ENCODE data around the gene TLL2.
A peak's percentile ranks its signal among the peaks of the same experiment; 100 is the strongest.

The TLL2 gene

DNA sequence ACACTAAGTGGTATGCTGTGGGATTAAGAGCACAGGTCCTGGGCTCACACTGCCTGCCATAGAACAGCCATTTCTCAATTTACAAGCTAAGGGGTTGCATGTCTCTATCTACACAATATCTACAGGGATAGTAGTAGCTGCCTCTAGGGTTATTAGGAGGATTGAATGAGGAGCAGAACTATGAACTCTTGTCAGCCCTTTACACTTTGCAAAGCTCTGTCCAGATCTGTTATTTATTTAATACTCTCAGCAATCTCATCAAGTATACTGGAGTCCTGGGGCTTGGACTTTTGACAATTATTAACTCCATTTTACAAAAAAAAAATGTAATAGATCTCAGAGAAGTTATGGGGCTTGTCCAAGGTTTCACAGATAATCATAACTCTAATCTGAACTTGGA lies 161.7 kb downstream of the TLL2 start:
- intact Hi-C loops (cut with DNase I): no loop called here
- no peak for DNase-seq

DNA sequence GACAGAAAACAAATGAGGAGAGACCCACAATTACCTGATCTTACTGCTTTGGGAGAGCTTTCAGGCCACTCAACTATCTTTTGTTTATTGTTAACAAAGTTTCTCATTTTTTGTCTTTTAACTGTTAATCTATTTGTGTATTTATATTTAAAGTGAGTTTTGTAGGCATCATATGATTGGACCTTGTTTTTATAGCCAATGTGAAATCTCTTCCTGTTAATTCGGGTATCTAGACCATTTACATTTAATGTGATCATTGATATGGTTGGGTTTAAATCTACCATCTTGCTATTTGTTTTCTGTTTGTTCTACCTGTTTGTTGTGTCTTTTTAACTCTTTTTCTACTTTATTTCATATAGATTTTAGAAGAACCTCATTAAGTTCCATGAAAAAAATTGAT lies 167.4 kb downstream of the TLL2 start:
- intact Hi-C loops (cut with DNase I): no loop called here
- no peak for DNase-seq

DNA sequence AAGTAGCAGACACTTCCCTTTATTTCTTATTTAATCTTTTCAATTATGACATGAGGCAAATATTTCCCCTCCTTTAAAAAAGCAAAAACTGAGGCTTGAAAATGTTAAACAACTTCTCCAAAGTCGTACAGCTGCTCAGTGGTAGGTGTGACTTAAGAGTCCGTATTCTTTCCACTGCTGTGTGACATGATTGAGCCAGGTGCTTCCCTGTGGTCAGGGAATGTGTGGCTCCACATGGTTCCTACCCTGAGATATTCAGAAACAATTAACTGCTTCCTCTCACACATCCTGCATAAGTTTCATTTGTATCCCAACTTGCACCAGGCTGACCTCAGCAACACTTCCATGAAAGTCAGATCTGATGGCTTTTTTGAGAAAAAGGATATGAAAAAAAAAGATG lies 168.5 kb downstream of the TLL2 start:
- intact Hi-C loops (cut with DNase I): no loop called here
- no peak for DNase-seq

DNA sequence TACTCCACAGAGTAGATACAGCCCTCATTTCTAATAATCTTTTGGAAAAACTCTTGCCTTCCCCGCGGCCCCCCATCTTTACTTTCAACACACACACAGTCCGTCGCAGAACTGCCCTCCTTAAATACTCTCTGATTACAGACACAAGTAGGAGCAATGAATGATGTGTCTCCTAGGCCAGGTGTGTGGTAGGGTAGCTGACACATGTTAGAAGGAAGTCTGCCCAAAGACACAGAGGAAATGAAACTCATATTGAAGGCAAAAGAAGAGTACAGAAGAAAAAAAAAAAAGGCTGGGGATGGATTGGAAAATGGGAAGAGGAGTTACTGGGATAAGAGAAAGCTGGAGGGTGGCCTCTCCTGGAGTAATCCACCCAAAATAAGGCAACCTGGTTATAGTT lies 169.5 kb downstream of the TLL2 start:
- no peak for DNase-seq

DNA sequence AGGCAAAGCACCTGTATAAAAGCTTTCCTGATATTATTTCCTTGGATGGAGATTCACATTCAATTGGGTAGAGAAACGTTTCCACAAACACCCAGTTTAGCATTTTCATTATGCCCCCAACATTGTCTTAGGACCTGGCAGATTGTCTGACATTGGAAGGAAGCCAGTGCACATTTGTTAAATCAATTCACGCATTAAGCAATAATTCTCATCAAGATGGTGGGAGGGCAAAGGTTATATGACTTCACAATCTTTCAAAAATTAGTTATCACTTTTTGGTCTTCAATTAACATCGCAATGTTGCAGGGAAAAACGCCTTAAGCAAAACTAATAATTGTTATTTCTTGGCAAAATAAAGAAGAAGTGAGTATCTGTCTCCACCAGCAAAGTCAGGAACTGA lies 171.3 kb downstream of the TLL2 start:
- intact Hi-C loops (cut with DNase I): no loop called here
- DNase-seq: no peak

More for the DNA sequence above, 169.5 kb downstream of the TLL2 start:
- intact Hi-C loops (cut with DNase I): no loop called here

DNA sequence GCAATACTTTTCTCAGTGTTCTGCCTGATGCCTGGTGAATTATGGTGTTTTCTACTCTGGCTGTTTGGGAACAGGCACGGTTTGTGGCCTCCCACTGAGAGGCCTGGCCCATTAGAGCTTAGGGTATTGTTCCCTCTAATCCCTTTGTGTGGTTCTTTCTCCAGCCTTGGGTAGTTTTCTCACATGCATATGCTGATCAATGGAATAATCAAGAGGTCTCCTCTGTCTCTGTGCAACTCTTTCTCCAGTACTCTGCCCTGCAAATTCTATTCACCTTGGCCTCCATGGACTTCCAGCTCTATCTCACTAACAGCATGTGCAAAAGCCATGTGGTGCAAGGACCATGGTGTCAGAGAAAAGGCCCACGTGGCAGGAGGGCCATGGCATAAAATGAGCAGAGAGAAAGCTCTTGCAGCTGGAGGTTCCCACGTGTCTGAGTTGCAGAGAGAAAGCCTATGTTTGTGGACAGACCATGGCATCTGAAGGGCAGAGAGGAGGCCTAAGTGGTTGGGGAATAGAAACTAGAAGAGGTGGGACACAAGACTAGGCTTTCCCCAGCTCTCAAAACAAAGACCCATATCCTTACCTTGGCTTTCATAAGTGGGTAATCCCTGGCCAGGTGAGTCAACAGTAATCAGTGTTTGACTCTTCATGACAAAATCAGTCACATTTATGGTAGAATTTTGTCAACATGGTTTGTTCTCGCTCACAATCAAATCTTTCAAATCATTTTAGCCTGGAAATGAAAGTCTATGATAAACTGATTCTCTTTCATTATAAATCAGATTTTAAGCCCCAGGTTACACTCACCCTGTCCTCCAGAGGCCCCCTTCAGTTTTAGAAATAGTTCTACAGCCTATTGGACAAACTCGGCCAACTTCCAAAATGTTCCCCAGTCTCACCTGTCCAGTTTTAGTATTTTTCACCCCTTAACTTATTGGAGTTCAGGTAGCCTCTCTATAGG lies 172.2 kb downstream of the TLL2 start:
- DNase-seq: no peak

DNA sequence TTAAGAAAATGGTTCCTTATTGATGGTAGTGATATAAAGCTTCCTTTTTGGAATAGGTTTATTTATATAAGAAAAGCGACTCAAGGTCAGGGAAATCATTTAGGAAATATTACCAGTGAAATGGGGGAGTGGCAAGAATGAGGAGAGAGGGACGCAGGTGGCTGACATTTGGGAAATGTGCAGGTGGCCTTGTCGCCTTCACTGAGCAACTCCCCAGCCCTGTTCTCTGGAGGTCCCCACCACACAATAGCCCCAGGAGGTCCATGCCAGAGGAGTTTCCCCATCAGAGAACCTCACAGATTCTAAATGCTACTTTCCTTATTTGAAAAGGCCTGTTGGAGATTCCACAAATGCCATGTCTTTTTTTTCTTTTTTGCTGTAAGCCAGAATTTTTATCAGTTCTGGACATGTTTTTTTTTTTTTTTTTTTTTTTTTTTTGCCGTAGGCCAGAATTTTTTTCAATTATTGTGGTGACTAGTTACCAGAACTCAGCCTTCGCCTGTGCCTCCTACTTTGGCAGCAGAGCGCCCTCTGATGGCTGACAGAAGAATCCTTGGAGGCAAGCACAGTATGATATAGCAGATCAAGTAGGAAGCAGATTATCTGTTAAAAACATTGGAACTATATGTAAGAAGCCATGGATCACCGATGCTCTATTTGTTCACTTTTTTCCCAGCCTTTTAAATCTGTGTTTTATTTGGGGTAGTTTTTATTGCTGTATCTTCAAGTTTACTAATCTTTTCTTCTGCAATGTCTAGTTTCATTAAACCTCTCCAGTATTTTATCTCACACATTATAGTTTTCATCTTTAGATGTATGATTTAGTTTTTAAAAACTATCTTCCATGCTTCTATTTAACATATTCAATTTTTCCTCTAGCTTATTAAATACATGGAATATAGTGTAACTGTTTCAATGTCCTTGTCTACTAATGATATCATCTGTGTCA lies 173.5 kb downstream of the TLL2 start:
- peak; percentile 40 to 90 (median 75) for DNase-seq
- intact Hi-C loops (cut with DNase I): no loop called here

More for the DNA sequence above, 172.2 kb downstream of the TLL2 start:
- intact Hi-C loops (cut with DNase I): no loop called here

DNA sequence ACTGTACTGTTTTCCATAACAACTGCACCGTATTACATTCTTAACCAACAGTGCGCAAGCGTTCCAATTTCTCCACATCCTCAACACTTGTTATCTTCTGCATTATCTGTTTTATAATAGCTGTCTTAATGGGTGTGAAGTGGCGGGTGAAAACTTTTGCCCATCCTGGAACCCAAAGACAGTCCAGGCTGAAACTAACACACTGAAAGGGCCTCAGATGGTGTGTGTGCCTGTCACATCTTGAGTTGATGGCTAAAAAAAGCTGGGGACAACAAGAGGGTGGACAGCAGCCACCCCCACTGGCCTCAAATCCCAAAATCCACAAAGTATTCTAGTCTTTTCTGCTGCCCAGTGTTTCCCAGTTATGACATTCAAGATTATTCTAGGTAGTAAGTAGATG lies 174.3 kb downstream of the TLL2 start:
- intact Hi-C loops (cut with DNase I): no loop called here
- no peak for DNase-seq

DNA sequence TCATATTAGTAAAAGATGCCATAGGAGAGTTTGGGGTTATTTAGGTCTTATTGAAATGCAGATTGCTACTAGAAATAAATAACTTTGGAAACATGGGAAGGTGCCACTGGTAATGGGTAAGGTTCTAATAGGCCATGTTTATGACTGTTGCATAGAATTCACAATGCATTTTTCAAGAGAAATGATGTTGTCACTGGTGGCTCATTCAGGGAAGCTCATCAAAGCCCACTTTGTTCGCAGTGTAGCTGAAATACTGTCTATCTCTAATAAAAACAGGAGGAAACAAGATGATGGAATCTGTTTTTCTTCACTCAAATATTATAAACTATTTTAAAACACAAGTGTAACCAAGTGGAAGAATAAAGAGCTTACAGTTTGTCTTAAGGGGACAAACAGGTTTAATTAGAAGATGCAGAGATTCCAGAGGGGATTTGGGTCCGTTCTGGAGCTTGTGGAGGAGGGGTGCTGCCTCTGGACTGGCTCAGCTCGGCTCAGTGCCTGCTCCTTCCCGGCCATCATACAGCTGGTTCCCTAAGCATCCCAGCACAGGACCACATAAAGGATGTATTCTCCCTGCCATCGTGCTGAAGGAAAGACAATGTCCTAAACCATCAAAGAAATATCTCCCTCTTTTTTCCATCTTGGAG lies 175.3 kb downstream of the TLL2 start:
- DNase-seq: peak in 34 of 42 donors; percentile 4 to 84 (median 50)
- intact Hi-C loops (cut with DNase I): no loop called here

DNA sequence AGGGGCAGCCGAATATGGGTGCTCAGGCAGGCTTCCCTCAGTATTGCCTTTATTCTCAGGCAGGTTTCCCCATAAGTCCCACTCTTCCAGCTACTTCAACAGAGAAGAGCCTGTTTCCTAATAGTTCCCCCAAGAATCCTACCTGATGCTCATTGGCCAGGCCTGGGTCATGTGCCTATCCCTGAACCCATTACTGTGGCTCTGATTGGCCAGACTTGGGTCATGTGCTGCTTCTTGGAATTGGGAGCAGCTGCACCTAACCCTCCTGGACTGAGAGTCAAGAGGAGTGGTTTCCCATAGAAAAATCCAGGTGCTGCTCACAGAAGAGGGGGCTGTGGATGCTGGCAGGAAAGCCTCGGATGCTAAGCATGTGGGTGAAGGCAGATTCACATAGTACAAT lies 176.6 kb downstream of the TLL2 start:
- DNase-seq: no peak
- intact Hi-C loops (cut with DNase I): no loop called here

DNA sequence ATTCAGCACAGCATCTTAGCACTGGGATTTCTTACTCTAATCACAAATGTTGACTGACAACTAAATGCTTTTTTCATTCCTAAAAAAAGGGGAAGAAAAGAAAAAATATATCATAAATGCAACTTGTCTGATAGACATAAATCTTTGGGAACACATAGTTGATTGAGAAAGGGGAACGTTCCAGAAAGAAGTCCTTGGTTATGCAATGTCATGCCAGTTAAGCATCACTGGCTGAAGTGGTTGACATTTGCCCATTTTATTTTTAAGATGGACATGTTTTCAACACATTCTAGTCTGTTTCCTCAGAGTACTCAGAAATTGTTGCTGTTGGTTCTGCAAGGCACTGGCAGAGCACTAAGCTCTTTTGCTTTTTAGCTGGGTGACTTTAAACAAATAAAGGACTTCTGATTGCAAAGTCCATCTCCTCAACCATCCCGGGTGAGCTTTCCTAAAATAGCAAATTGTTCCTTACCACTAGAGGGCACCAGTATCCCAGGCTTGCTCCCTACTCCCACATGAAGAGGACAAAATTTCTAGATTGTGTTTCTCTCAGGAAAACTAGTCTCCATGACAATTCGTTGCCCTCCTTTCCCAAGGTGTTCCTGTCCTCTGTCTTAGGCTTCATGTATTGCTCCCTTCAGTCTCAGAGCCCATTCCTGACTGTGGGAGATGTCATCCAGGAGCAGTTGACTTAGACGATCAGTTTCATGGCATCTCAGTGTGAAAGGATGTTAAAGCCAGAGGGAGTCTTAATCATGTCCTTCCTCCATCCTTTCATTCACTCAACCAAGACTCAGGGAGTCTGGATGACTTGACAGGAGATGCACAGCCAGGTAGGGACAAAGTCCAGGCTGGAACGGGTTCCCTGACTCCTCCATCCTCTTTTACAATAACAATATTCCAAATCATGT lies 178.9 kb downstream of the TLL2 start:
- intact Hi-C loops (cut with DNase I): no loop called here
- DNase-seq: peak in 26 of 42 donors; percentile 15 to 80 (median 52)

DNA sequence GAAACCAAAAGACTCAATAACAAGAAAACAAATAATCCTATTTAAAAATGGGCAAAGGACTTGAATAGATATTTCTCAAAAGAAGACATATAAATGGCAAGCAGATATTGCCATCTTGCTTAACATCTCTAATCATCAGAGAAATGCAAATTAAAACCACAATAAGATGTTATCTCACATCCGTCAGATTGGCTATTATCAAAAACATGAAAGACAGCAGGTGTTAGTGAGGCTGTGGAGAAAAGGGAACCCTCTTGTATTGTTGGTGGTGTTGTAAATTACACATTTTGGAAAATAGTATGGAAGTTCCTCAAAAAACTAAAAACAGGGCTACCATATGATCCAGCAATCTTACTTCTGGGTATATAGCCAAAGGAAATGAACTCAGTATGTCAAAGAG lies 180.6 kb downstream of the TLL2 start:
- intact Hi-C loops (cut with DNase I): no loop called here
- DNase-seq: no peak

DNA sequence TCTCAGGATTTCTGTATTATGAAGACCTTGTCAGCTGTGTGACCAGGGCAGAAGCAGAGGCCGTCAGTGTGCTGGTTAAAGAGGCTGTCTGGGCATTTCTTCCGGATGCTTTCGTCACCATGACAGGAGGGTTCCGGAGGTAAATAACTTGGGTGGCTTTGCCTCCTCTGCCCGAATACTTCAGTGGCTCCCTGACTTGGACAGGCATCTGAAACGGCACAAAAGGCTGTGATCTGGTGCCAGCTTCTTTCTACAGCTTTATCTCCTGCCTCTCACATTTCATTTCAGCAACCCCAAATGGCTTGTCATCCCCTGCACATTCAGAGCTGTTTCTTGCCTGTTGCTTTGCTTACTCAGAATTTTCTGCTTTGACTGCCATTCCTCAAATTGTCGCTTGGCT lies 186.3 kb downstream of the TLL2 start:
- intact Hi-C loops (cut with DNase I): no loop called here
- no peak for DNase-seq

DNA sequence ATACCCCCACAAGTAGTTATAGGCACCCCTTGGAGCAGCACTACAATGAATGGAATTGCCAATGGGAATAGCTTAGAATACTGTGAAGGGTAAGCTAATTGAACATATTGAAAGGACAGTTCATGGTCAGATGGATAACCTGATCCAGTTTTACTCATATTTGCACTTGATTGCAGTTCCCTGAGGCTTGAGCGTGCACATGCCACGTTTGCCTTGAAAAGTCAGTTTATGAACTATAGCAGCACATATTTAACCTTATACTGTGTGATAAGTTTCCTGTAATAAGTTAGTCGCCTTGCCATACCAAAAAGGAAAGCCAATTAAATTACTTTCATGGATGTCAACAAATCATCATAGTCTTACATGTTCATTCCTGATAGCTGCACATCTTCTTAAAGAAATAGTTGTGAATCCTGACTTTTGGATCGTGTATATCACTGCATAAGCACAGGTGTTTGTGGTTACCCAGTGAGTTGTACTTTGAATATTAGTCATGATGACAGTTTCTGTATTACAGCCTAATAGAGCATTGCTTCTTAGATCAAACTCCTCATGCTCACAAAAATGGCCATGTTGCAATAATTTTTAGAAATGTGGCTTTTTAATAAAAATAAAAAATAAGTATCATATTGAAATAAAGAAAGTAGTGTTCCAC lies 187.9 kb downstream of the TLL2 start:
- intact Hi-C loops (cut with DNase I): no loop called here
- no peak for DNase-seq

DNA sequence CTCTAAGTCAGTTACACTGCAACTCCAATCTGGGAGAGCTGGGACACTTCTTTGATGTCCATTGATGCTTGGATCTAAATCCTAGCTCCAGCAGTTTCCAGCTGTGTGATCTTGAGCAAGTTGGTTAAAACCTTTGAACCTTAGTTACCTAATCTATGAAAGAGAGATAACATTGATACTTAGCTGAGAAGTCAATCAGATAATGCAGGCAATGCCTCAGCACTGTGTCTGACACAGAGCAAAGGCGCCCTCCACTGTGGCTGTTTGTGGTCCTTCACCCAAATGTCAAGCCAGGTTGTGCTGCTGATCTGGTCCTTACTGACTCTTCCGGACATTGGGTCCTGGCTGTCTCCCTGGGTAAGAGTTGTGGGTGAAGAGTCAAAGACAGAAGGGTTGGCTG lies 189.3 kb downstream of the TLL2 start:
- no peak for DNase-seq

DNA sequence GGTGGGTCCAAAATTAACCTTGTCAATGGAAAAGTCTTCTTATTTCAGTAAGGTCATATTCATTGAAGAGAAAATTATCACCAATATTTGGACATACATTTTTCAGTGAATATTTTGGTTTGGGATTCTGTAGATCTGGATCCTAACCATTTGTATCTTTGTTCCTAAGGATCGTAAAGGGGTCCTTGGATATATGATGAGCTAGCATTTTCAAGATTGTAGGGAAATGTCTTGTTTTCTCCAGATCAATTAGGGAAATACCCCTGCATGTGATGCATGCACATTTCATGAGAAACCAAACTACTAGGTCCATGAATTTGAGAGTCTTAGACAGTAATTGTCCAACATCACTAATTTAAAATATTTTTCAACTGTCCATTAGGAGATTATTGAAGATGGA lies 191.5 kb downstream of the TLL2 start:
- intact Hi-C loops (cut with DNase I): no loop called here

More for the DNA sequence above, 189.3 kb downstream of the TLL2 start:
- intact Hi-C loops (cut with DNase I): no loop called here

DNA sequence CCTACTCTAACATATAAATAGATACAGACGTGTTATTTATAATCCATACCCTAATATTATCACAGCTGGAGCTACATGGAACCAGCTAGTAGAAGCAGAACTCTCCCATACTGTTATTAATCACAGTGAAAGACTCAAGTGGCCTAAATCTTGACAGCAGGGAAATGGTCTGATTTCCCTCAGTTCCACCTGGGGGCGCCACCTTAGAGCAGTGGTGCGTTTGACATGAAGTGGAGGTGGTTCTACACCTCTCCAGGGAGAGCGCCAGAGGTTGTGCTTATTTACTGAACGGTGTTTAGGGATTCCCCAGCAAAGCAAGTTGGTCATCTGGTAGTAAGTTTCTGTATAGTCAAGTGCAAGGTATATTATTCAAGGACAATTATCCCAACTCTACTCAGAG lies 191.9 kb downstream of the TLL2 start:
- intact Hi-C loops (cut with DNase I): no loop called here
- no peak for DNase-seq

More for the DNA sequence above, 191.5 kb downstream of the TLL2 start:
- no peak for DNase-seq

Measured in head of caudate nucleus (tissue), 42 donors.